Epithelial cell of proximal tubule (primary cell): ENCODE measurements around the gene TMEM127. TPM values are rescaled to one million over a fixed set of nuclear protein-coding genes. Genes with fewer than 3 reads are reported as not detected.
"Not testable (repeated sequence)": the region's sequence is repeated elsewhere in the genome, so short reads cannot be mapped to it uniquely, and the experiment has no call there.

Experiments
- DNase-seq: peaks from one replicate; pipeline ENCODE4 v3.0.0-alpha.2; 2011; ENCODE audit warnings: low read depth
- H3K4me3 ChIP-seq: 2 replicates; pipeline ENCODE4 v1.5.1; 2011; ENCODE audit warnings: low read depth, mild to moderate bottlenecking, low read length
- total RNA-seq: library from RNA; depleted of rRNA; stranded (reverse); fragments of >200 nt; gene quantifications from 2 replicates; pipeline ENCODE4 v1.2.3, GENCODE V29; 2015
- TF ChIP-seq, protein P1 (sequence below): conservative IDR thresholded peaks from 2 replicates; pipeline ENCODE4 v1.5.1; 2012; ENCODE audit warnings: low read depth, mild to moderate bottlenecking, low read length

TMEM127 gene
- total RNA-seq, 1 donor from 2014 or later: 21.3 TPM

DNA sequence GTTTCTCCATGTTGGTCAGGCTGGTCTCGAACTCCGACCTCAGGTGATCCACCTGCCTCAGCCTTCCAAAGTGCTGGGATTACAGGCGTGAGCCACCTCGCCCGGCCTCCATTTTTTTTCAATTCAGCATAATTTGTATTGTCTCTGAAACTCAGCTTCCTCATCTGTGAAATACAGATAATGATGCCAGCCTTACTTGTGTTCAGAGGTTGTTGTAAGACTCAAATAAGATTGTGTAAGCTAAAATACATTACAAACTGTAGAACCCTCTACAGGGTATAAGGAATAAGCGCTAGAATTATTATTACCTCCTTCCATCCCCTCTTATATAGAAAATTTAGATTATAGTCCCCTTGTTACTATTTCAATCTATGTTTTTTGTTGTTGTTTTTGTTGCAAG lies 32.4 kb downstream of the TMEM127 start:
- no peak for DNase-seq
- H3K4me3 ChIP-seq: no peak overlapping the region
- TF ChIP-seq, protein P1, sequence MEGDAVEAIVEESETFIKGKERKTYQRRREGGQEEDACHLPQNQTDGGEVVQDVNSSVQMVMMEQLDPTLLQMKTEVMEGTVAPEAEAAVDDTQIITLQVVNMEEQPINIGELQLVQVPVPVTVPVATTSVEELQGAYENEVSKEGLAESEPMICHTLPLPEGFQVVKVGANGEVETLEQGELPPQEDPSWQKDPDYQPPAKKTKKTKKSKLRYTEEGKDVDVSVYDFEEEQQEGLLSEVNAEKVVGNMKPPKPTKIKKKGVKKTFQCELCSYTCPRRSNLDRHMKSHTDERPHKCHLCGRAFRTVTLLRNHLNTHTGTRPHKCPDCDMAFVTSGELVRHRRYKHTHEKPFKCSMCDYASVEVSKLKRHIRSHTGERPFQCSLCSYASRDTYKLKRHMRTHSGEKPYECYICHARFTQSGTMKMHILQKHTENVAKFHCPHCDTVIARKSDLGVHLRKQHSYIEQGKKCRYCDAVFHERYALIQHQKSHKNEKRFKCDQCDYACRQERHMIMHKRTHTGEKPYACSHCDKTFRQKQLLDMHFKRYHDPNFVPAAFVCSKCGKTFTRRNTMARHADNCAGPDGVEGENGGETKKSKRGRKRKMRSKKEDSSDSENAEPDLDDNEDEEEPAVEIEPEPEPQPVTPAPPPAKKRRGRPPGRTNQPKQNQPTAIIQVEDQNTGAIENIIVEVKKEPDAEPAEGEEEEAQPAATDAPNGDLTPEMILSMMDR: no peak

- no peak overlapping the region for H3K4me3 ChIP-seq
- TF ChIP-seq, protein P1: no peak
- no peak for DNase-seq
Observed at GRCh38 chr2:96231316-96231715, 34.5 kb downstream of the TMEM127 start.

GRCh38 chr2:96225016-96225533 lies 40.7 kb downstream of the TMEM127 start:
- DNase-seq: no peak
- TF ChIP-seq, protein P1: no peak
- no peak overlapping the region for H3K4me3 ChIP-seq

GRCh38 chr2:96221106-96221505 lies 44.7 kb downstream of the TMEM127 start:
- not testable (repeated sequence) for H3K4me3 ChIP-seq, DNase-seq

GRCh38 chr2:96219959-96220358 lies 45.8 kb downstream of the TMEM127 start:
- not testable (repeated sequence) for DNase-seq, H3K4me3 ChIP-seq

DNA sequence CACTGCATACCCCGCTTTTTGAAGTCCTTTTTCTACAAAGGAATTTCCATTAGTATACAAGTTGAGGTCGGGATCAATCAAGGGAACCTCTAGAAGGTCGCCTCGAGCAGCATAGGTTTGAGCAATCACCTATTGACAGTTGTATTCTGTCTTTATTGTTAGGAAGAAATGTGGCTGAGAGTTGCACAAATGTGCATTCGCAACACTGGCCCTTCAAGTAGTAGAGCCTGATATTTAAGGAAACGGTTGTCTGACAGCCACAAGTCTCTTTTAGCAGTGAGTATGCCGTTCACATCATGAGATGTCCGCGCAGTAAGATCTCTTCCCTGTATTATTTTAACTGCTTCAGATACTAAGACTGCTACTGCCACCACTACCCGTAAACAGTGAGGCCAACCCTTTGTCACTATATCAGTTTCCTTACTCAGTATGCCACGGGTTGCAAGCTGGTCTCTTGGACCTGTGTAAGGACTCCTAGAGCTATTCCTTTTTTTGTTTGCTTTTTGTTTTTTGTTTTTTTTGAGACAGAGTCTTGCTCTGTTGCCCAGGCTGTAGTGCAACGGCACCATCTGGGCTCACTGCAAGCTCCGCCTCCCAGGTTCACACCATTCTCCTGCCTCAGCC lies 47.2 kb downstream of the TMEM127 start:
- TF ChIP-seq, protein P1: no peak
- H3K4me3 ChIP-seq: no peak overlapping the region
- DNase-seq: no peak

DNA sequence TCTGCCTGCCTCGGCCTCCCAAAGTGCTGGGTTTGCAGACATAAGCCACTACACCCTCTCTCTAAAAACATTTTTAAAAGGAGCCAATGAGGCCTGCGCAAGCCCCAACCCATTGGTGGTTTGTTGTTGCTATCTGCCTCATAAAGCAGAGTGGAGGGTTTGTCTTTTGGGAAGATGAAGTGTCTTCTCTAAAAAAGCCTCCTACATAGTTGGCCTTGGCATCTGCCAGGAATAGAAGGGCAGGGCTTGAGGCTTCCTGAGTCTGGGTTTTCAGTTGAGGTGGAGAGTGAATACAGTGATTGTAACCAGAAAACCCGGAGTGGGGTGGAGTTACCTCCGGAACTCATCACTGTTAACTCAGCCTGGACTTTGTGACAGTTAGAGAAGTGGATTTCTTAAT lies 51.2 kb downstream of the TMEM127 start:
- no peak for DNase-seq
- no peak overlapping the region for H3K4me3 ChIP-seq
- TF ChIP-seq, protein P1: no peak

DNA sequence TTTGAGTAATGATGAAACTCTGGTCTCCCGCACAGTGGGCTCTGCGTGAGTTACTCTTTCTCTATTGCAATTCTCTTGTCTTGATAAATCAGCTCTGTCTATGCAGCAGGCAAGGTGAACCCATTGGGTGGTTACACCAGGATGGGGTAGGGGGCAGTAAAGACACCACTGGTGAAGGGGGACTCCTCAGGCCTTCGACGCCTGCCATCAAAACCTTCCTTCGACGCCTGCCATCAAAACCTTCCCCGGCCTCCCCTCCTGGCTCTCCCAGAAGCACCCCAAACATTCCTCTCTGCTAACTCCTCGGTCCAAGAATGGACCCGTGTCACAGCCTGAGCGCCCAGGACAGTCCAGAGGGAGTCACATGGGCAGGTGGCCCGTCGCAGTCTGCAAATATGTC lies 52.4 kb downstream of the TMEM127 start:
- no peak for DNase-seq
- TF ChIP-seq, protein P1: no peak
- H3K4me3 ChIP-seq: no peak overlapping the region
